ENCODE results near the gene PROX1.

The PROX1 gene

GRCh38 chr1:214018386-214019268 is 30.9 kb downstream of the PROX1 start:
- Histone ChIP-seq H3K4me3 (replicated peaks; ENCODE audit: insufficient read depth, low read length) (no peak overlapping the region), H3K27ac (replicated peaks) (no peak overlapping the region), H3K27me3 (ENCODE audit: insufficient read depth, poor library complexity, severe bottlenecking) (peaks cover 3% of the 10 kb centered on the region)
- TF ChIP-seq REST (IDR thresholded peaks at IDR 0.05; ENCODE audit: insufficient replicate concordance, low read depth) = no peak
- TF ChIP-seq SPI1 (IDR thresholded peaks at IDR 0.05; ENCODE audit: borderline replicate concordance, low read depth) = no peak
- TF ChIP-seq CTCF (IDR thresholded peaks at IDR 0.05; ENCODE audit: insufficient read depth, low read length) = no peak
- TF ChIP-seq GABPA (IDR thresholded peaks at IDR 0.05; ENCODE audit: low read depth) = no peak
- no peak for DNase-seq (ENCODE audit: low read depth in 1 of 2, low spot score in 1 of 2)

GRCh38 chr1:214019499-214019898 is 31.7 kb downstream of the PROX1 start:
- H3K27me3 ChIP-seq (ENCODE audit: insufficient read depth, poor library complexity, severe bottlenecking) = peaks cover 3% of the 10 kb centered on the region
- H3K4me3 ChIP-seq (replicated peaks; ENCODE audit: insufficient read depth, low read length) = no peak overlapping the region
- no peak for DNase-seq (ENCODE audit: low read depth in 1 of 2, low spot score in 1 of 2)
- H3K27ac ChIP-seq (replicated peaks) = no peak overlapping the region
- TF ChIP-seq CTCF (IDR thresholded peaks at IDR 0.05; ENCODE audit: insufficient read depth, low read length) (no peak), REST (IDR thresholded peaks at IDR 0.05; ENCODE audit: insufficient replicate concordance, low read depth) (no peak), GABPA (IDR thresholded peaks at IDR 0.05; ENCODE audit: low read depth) (no peak), POLR2AphosphoS5 (IDR thresholded peaks at IDR 0.05; ENCODE audit: low read depth) (no peak), SPI1 (IDR thresholded peaks at IDR 0.05; ENCODE audit: borderline replicate concordance, low read depth) (no peak)

- Histone ChIP-seq H3K4me3 (replicated peaks; ENCODE audit: insufficient read depth, low read length) (no peak overlapping the region), H3K27ac (replicated peaks) (no peak overlapping the region), H3K27me3 (ENCODE audit: insufficient read depth, poor library complexity, severe bottlenecking) (peaks cover 3% of the 10 kb centered on the region)
- no peak for DNase-seq (ENCODE audit: low read depth in 1 of 2, low spot score in 1 of 2)
- TF ChIP-seq REST (IDR thresholded peaks at IDR 0.05; ENCODE audit: insufficient replicate concordance, low read depth) (no peak), SPI1 (IDR thresholded peaks at IDR 0.05; ENCODE audit: borderline replicate concordance, low read depth) (no peak), CTCF (IDR thresholded peaks at IDR 0.05; ENCODE audit: insufficient read depth, low read length) (no peak)
These were observed 33.5 kb downstream of the PROX1 start for GRCh38 chr1:214021321-214021720.
